ENCODE measurements around the gene MPZL2. TPM values are rescaled to one million over a fixed set of nuclear protein-coding genes. Genes with fewer than 3 reads are reported as not detected.

MPZL2 gene
- total RNA-seq, 1 experiment from 2014 or later = 1.8 TPM

GRCh38 chr11:118277312-118277711, 13.2 kb upstream of the MPZL2 start:
- no peak for DNase-seq (ENCODE audit: low read depth, low spot score)

GRCh38 chr11:118276422-118276821, 12.3 kb upstream of the MPZL2 start:
- ATAC-seq (no peak), DNase-seq (ENCODE audit: low read depth, low spot score) (no peak)
- BruUV-seq (replicated peaks) = no TSS peak
- Histone ChIP-seq H3K27me3 (ENCODE audit: control insufficient read depth, insufficient read depth, low read length) (no peaks in the 10 kb centered on the region), H3K4me1 (ENCODE audit: control insufficient read depth, insufficient read depth, low read length) (no peaks in the 10 kb centered on the region), H3K27ac (ENCODE audit: low read length) (no peak overlapping the region), H3K9me3 (ENCODE audit: control insufficient read depth, insufficient read depth, low read depth, low read length) (no peaks in the 10 kb centered on the region), H3K4me3 (ENCODE audit: low read depth in 2 of 2, low read length in 2 of 2) (no peak overlapping the region), H3K36me3 (ENCODE audit: control insufficient read depth, insufficient read depth, low read length) (no peaks in the 10 kb centered on the region)
- TF ChIP-seq SIN3A (IDR thresholded peaks at IDR 0.05; ENCODE audit: borderline replicate concordance, insufficient read depth, low read depth, low read length) (no peak), TCF7L2 (IDR thresholded peaks at IDR 0.05; ENCODE audit: low read depth, low read length) (no peak), CTCF (IDR thresholded peaks at IDR 0.05) (no peak), POLR2AphosphoS5 (IDR thresholded peaks at IDR 0.05; ENCODE audit: low read depth, low read length) (no peak)
- ChIA-PET POLR2A (interaction anchor here (0.6 kb wide), 1 partner anchor 9 kb away, joined by 4 read pairs; no protein-coding TSS in a partner anchor), CTCF (no interaction called here)
- in situ Hi-C loops (cut with HindIII; ENCODE audit: low pct_unique_long_range_greater_than_20kb, low sequenced_read_pairs) = no loop called here
- intact Hi-C loops (cut with micrococcal nuclease; ENCODE audit: unreplicated experiment) = no loop called here

More at GRCh38 chr11:118277312-118277711, 13.2 kb upstream of the MPZL2 start:
- H3K9me3 ChIP-seq (ENCODE audit: control insufficient read depth, insufficient read depth, low read depth, low read length) = no peaks in the 10 kb centered on the region
- no peak overlapping the region for H3K27ac ChIP-seq (ENCODE audit: low read length)
- intact Hi-C loops (cut with micrococcal nuclease; ENCODE audit: unreplicated experiment) = no loop called here
- no TSS peak for BruUV-seq (replicated peaks)
- H3K4me1 ChIP-seq (ENCODE audit: control insufficient read depth, insufficient read depth, low read length) = no peaks in the 10 kb centered on the region
- ChIA-PET CTCF (interaction anchor here (0.6 to 0.7 kb wide), 3 partner anchors 12 to 73 kb away, joined by 3 to 7 read pairs (median 3); no protein-coding TSS in a partner anchor), POLR2A (no interaction called here)
- no peak overlapping the region for H3K4me3 ChIP-seq (ENCODE audit: low read depth in 2 of 2, low read length in 2 of 2)
- no peaks in the 10 kb centered on the region for H3K27me3 ChIP-seq (ENCODE audit: control insufficient read depth, insufficient read depth, low read length)
- TF ChIP-seq SIN3A (IDR thresholded peaks at IDR 0.05; ENCODE audit: borderline replicate concordance, insufficient read depth, low read depth, low read length) = no peak
- TF ChIP-seq CTCF (IDR thresholded peaks at IDR 0.05) = no peak
- TF ChIP-seq POLR2AphosphoS5 (IDR thresholded peaks at IDR 0.05; ENCODE audit: low read depth, low read length) = no peak
- no peak for TF ChIP-seq TCF7L2 (IDR thresholded peaks at IDR 0.05; ENCODE audit: low read depth, low read length)
- no peak for TF ChIP-seq REST (IDR thresholded peaks at IDR 0.05; ENCODE audit: insufficient read depth in 1 of 2, low read depth in 2 of 2, low read length in 1 of 2)
- peak; percentile 60; the same call in 1 of the 2 replicates for ATAC-seq
- in situ Hi-C loops (cut with HindIII; ENCODE audit: low pct_unique_long_range_greater_than_20kb, low sequenced_read_pairs) = no loop called here
- no peaks in the 10 kb centered on the region for H3K36me3 ChIP-seq (ENCODE audit: control insufficient read depth, insufficient read depth, low read length)

All from Panc1 (cell line).